Esophagus muscularis mucosa (tissue), 4 donors: ENCODE results near the gene RTN3.

ENCODE experiments used
- CTCF ChIP-seq, 3 experiments: fragments of 200-600 bp in 2 of 3; fragments of 450-650 bp in 1 of 3; sonication (generic) in 2 of 3; IDR thresholded peaks; one replicate each; pipeline ENCODE4 v1.5.1; 2017 to 2019; ENCODE audit warnings: antibody characterized with exemption in 3 of 3, mild to moderate bottlenecking in 2 of 3, moderate library complexity in 1 of 3
- EP300 ChIP-seq: sonication (generic); formaldehyde crosslinking; IDR thresholded peaks from one replicate; pipeline ENCODE4 v1.6.1; 2017; ENCODE audit warnings: antibody characterized with exemption
- POLR2A ChIP-seq: fragments of 450-650 bp; IDR thresholded peaks from one replicate; pipeline ENCODE4 v1.6.1; 2017; ENCODE audit warnings: antibody characterized with exemption, moderate library complexity, mild to moderate bottlenecking, low read depth

GRCh38 chr11:63652671-63653070 lies 28.6 kb upstream of the RTN3 start:
- TF ChIP-seq EP300 (no peak), CTCF (IDR thresholded peaks at IDR 0.05) (no peak), POLR2A (no peak)
